Measurements from ENCODE around the gene RRAD.
A peak's percentile ranks its signal among the peaks of the same experiment; 100 is the strongest.

Gene RRAD

DNA sequence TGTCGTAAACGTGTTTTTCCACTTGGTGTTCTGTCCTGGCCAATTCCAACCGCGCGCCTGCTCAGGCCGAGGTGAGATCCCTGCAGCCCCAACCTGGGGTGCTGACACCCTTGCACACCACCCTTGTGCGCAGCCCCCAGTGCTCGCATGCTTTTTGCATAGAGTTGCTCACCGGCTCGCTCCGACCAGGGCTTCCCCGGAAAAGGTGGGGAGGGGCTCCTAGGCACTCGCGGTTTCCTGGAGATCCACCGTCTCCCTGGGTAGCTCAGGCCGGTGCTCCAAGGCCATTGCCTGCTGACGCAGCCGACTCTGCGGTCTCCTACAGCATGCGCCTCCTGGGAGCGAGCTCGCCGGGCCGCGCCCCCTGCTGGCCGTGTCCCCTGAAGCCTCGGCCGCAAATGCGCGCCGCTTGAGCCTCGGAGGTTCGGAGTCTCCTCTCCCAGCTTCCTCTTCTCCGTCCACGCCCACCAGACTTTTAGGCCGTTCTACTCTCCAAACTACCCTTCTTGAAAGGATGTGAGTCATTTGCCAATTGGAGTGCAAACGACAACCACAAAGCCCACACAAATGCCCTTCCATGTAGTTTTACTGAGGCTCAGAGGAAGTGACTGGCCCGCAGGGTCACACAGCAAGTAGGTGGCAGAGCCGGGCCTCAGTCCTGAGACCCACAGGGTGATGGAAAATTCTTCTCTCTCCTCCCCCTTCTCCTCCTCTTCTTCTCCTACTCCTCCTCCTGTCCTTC, 52.2 kb downstream of the RRAD start:
- DNase-seq: peak; percentile 77 to 82 (median 78)
- Histone ChIP-seq H3K4me3 (ENCODE audit: insufficient read depth, low read depth, low read length, poor library complexity, severe bottlenecking) (peak overlapping the region; percentile 50), H3K27ac (ENCODE audit: insufficient read depth, low read length, poor library complexity, severe bottlenecking) (peak overlapping the region; percentile 27), H3K4me1 (ENCODE audit: control insufficient read depth, insufficient read depth, low read length, poor library complexity, severe bottlenecking) (no peaks in the 10 kb centered on the region), H3K9me3 (ENCODE audit: control insufficient read depth, low read length) (no peaks in the 10 kb centered on the region), H3K36me3 (ENCODE audit: control insufficient read depth, insufficient read depth, low read length) (no peaks in the 10 kb centered on the region), H3K27me3 (replicated peaks; ENCODE audit: control insufficient read depth, insufficient read depth, low read length, poor library complexity, severe bottlenecking) (no peaks in the 10 kb centered on the region)

DNA sequence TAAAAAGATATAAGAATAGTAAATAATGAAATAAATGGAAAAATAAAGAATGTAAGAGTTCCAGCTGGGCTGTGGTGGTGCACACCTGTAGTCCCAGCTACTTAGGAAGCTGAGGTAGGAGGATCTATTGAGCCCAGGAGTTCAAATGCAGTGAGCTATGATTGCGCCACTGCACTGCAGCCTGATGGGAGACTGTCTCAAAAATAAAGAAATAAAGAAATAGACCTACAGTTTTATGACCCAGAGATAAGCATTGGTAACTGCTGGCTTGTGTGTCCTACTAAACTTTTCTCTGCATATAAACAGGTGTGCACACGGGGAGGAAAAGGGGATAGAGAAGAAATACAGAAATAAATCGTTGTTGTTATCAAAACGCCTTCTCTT, 52.8 kb downstream of the RRAD start:
- Histone ChIP-seq H3K9me3 (ENCODE audit: control insufficient read depth, low read length) (no peaks in the 10 kb centered on the region), H3K36me3 (ENCODE audit: control insufficient read depth, insufficient read depth, low read length) (no peaks in the 10 kb centered on the region), H3K4me3 (ENCODE audit: insufficient read depth, low read depth, low read length, poor library complexity, severe bottlenecking) (peak overlapping the region; percentile 50), H3K27ac (ENCODE audit: insufficient read depth, low read length, poor library complexity, severe bottlenecking) (no peak overlapping the region), H3K4me1 (ENCODE audit: control insufficient read depth, insufficient read depth, low read length, poor library complexity, severe bottlenecking) (no peaks in the 10 kb centered on the region), H3K27me3 (replicated peaks; ENCODE audit: control insufficient read depth, insufficient read depth, low read length, poor library complexity, severe bottlenecking) (no peaks in the 10 kb centered on the region)
- DNase-seq: no peak

DNA sequence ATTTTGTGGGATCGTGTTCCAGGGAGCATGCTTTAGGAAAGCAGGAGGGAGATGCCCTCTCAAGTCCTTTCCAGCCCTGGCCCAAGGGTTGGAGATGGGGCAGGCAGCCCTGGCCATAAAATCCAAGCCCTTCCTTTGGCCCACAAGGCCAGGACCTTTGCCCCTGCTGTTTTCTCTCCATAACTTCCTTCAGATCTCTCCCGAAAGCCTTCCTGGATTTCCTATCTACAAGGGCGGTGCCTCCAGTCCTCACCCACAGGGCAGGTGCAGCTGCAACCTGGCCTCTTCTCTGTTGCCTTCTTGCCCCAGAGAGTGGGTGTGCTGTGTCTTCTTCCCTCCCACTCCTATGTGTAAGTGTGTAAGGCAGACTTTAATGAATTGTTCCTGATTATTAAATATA, 53.5 kb downstream of the RRAD start:
- no peaks in the 10 kb centered on the region for H3K27me3 ChIP-seq (replicated peaks; ENCODE audit: control insufficient read depth, insufficient read depth, low read length, poor library complexity, severe bottlenecking)
- no peaks in the 10 kb centered on the region for H3K4me1 ChIP-seq (ENCODE audit: control insufficient read depth, insufficient read depth, low read length, poor library complexity, severe bottlenecking)
- H3K27ac ChIP-seq (ENCODE audit: insufficient read depth, low read length, poor library complexity, severe bottlenecking): no peak overlapping the region
- no peaks in the 10 kb centered on the region for H3K9me3 ChIP-seq (ENCODE audit: control insufficient read depth, low read length)
- no peak for DNase-seq
- no peaks in the 10 kb centered on the region for H3K36me3 ChIP-seq (ENCODE audit: control insufficient read depth, insufficient read depth, low read length)
- H3K4me3 ChIP-seq (ENCODE audit: insufficient read depth, low read depth, low read length, poor library complexity, severe bottlenecking): no peak overlapping the region

Data from effector memory CD4-positive, alpha-beta T cell (primary cell).